Neural crest cell (in vitro differentiated cells): Measurements from ENCODE around the gene PRMT5. TPM values are rescaled to one million over a fixed set of nuclear protein-coding genes. Genes with fewer than 3 reads are reported as not detected.

Experiments
- DNase-seq: peaks from one replicate; pipeline ENCODE4 v3.0.0; 2021; ENCODE audit warnings: low read depth, mixed read lengths, low spot score
- H3K27ac Mint-ChIP-seq: one replicate; pipeline ENCODE4 v1.8.0; 2021; ENCODE audit warnings: mild to moderate bottlenecking, mixed read lengths; ENCODE audit not compliant: unreplicated experiment
- H3K27me3 Mint-ChIP-seq: 2 replicates; pipeline ENCODE4 v1.8.0; 2021; ENCODE audit warnings: low read depth, mild to moderate bottlenecking, mixed read lengths
- H3K36me3 Mint-ChIP-seq: 2 replicates; pipeline ENCODE4 v1.8.0; 2021; ENCODE audit warnings: low read depth, mild to moderate bottlenecking, mixed read lengths
- H3K4me1 Mint-ChIP-seq: 2 replicates; pipeline ENCODE4 v1.8.0; 2021; ENCODE audit warnings: mixed read lengths
- H3K4me3 Mint-ChIP-seq: one replicate; pipeline ENCODE4 v1.8.0; 2021; ENCODE audit warnings: mild to moderate bottlenecking, mixed read lengths
- H3K9me3 Mint-ChIP-seq: 2 replicates; pipeline ENCODE4 v1.8.0; 2021; ENCODE audit warnings: mixed read lengths
- total RNA-seq: library from RNA; stranded (reverse); gene quantifications from 2 replicates; pipeline ENCODE4 v1.2.1, GENCODE V29; 2021
- TF ChIP-seq, protein P1 (sequence below): fragments of 200-600 bp; sonication (generic); conservative IDR thresholded peaks from 2 replicates; pipeline ENCODE4 v1.5.0; 2021; ENCODE audit warnings: antibody characterized with exemption, mild to moderate bottlenecking

Gene PRMT5
- total RNA-seq, 1 donor from 2014 or later, result 134 TPM

DNA sequence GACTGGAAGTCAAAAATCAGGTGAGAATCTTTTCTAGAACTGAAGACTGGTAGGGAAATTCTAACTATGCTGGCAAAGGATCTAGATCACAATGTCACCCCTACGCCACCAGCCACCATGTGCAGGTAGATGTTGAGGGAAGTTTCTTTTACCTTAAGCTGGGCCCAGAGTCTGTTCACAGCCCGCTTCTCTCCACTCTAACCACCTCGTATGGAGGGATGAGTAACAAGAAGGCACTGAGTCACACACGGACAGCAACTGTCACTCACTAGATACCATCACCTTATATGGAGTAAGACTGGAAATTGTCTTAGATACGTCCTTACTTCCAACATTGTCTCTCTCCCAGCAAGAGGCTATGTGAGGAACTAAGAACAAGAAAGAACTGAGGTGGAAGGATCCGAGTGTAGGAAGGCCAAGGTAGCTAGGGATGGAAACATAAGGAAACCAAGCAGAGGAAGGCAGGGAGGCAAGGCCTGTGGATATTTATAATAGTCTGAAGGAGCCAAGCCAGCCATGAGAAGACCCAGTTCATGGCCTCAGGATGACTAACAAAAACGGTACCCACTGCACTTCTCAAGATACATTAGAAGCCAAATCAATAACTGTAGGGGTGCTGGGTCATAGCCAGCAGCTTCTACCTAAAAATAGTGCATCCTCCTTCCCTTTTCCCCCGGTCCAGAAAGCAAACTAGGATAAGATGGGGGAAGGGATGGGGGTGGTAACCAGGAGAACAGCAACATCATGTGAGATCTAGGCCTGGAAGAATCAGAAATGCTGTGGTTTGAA is 30.7 kb downstream of the PRMT5 start:
- Mint-ChIP-seq H3K9me3 (no peaks in the 10 kb centered on the region), H3K4me1 (no peaks in the 10 kb centered on the region), H3K36me3 (peaks cover 7% of the 10 kb centered on the region), H3K4me3 (no peak overlapping the region), H3K27me3 (no peaks in the 10 kb centered on the region), H3K27ac (peak overlapping the region; percentile 22)
- no peak for DNase-seq
- TF ChIP-seq, protein P1, sequence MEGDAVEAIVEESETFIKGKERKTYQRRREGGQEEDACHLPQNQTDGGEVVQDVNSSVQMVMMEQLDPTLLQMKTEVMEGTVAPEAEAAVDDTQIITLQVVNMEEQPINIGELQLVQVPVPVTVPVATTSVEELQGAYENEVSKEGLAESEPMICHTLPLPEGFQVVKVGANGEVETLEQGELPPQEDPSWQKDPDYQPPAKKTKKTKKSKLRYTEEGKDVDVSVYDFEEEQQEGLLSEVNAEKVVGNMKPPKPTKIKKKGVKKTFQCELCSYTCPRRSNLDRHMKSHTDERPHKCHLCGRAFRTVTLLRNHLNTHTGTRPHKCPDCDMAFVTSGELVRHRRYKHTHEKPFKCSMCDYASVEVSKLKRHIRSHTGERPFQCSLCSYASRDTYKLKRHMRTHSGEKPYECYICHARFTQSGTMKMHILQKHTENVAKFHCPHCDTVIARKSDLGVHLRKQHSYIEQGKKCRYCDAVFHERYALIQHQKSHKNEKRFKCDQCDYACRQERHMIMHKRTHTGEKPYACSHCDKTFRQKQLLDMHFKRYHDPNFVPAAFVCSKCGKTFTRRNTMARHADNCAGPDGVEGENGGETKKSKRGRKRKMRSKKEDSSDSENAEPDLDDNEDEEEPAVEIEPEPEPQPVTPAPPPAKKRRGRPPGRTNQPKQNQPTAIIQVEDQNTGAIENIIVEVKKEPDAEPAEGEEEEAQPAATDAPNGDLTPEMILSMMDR, result no peak

DNA sequence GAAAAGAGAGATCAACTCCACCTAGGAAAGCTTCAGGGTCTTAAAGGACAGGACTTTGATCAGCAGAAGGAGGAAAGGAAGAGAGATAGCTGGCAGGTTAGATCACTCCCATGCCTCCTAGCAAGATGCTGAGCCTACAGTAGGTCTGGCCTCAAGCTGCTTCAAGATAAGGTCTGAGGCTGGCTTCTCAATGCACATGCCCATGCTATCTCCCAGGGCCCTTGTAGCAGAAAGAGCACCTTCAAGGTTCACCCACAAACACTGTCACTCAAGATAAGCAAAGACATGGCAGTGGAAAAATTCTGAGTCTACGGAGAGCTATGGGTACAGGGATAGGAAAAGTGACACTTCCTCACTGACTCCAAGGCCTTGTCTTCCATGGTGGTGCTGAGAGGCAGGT is 31.8 kb downstream of the PRMT5 start:
- DNase-seq, result no peak
- H3K27me3 Mint-ChIP-seq, result no peaks in the 10 kb centered on the region
- peaks cover 7% of the 10 kb centered on the region for H3K36me3 Mint-ChIP-seq
- TF ChIP-seq, protein P1, result no peak
- H3K4me1 Mint-ChIP-seq, result peaks cover under 1% of the 10 kb centered on the region
- H3K4me3 Mint-ChIP-seq, result no peak overlapping the region
- no peak overlapping the region for H3K27ac Mint-ChIP-seq
- H3K9me3 Mint-ChIP-seq, result no peaks in the 10 kb centered on the region

DNA sequence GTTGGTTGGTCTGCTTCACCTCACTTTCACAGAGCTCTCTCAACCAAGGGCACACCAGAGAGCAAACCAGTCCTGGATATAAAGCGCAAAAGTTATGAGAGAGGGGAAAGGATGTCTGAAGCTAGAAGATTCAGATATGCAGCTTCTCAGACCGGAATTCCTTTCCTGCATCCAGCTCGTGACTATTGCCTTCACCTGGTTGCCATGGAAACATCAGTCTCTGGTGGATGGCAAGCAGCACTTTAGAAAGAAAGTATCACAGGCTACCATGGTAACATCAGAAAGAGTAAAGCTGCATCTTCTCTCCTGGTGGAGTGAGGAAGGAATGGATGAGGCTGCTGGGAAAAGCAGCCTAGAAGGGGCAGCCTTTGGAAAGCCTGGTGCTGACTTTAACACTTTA is 32.4 kb downstream of the PRMT5 start:
- peaks cover 3% of the 10 kb centered on the region for H3K4me1 Mint-ChIP-seq
- no peak for DNase-seq
- H3K27ac Mint-ChIP-seq, result no peak overlapping the region
- no peak overlapping the region for H3K4me3 Mint-ChIP-seq
- peaks cover 3% of the 10 kb centered on the region for H3K36me3 Mint-ChIP-seq
- no peaks in the 10 kb centered on the region for H3K27me3 Mint-ChIP-seq
- TF ChIP-seq, protein P1, result no peak
- H3K9me3 Mint-ChIP-seq, result no peaks in the 10 kb centered on the region

DNA sequence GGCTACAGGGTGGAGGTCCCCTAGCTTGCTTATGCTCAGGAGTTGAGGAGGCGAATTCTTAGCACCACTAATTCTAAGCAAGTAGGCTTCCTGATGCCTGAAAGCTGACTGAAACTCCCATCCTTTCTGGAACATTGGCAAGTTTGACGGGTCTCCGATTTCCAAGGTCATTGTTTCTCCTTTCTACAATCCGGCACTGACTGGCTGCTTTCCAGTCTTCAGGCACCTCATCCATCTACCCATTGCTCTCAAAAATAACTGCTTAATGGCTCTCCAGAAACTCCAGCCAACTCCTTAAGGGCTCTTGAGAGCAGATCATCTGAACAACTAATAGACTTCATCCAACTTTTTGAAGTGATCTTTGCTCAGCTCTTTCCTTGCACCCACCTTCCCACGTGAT is 32.8 kb downstream of the PRMT5 start:
- H3K4me3 Mint-ChIP-seq, result no peak overlapping the region

DNA sequence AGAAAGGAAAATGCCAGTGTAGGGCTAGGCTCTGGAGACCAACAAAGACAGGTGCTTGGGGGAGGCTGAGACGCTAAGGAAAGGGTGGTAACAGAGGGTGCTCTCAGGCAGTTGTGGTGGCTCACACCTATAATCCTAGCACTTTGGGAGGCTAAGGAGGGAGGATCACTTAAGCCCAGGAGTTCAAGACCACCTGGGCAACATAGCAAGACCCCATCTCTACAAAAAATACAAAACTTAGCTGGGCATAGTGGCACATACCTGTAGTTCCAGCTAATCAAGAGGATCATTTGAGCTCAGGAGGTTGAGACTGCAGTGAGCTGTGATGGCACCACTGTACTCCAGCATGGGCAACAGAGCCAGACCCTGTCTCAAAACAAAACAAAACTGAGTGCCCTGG is 33.8 kb downstream of the PRMT5 start:
- no peak overlapping the region for H3K4me3 Mint-ChIP-seq
- H3K36me3 Mint-ChIP-seq, result no peaks in the 10 kb centered on the region
- TF ChIP-seq, protein P1, result no peak
- no peak for DNase-seq
- H3K27ac Mint-ChIP-seq, result no peak overlapping the region
- H3K9me3 Mint-ChIP-seq, result no peaks in the 10 kb centered on the region
- no peaks in the 10 kb centered on the region for H3K27me3 Mint-ChIP-seq
- peaks cover 3% of the 10 kb centered on the region for H3K4me1 Mint-ChIP-seq

More for the DNA sequence above, 32.8 kb downstream of the PRMT5 start:
- Mint-ChIP-seq H3K4me1 (peaks cover 3% of the 10 kb centered on the region), H3K36me3 (peaks cover under 1% of the 10 kb centered on the region), H3K9me3 (no peaks in the 10 kb centered on the region), H3K27ac (no peak overlapping the region), H3K27me3 (no peaks in the 10 kb centered on the region)
- DNase-seq, result no peak
- TF ChIP-seq, protein P1, result no peak
